DMS79 (cell line): Measurements from ENCODE around the gene MGAT4B.

Source experiments
- DNase-seq: peaks from one replicate; lab custom pipeline; 2025; lab: John Stamatoyannopoulos, UW

Gene MGAT4B

DNA sequence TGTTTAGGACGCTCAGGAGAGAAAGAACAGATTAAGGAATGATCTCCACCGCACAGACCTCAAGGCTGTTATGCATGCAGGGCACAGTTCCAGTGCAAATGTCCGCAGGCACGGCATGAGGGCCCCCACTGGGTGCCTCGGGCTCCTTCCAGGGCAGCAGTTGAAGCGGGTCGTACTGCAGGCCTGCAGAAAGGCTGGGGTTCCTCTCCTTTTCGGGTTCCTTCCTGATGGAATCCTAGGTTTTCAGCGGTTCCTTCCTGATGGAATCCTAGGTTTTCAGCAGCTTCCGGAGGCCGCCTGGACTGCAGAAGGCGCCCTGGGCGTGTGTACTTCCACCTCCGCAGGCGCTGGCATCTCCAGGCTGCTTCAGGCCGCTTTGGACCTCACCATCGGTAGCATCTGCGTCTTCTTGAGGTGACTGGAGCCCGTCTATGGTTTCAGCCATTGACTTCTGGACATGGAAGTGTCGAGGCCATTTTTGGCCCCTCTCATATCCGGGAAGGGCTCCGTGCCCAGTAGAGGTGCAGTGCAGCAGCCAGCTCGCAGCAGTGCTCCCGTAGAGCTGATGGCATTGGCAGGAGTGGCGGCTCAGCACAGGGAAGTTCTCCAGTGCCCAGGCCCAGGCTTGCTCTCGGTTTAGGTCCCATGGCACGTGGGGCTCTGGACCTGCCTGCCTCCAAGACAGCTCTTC lies 5.6 kb upstream of the MGAT4B start:
- no peak for DNase-seq

- DNase-seq: no peak
These were observed 977 bp downstream of the MGAT4B start for GRCh38 chr5:179805529-179806249.

- no peak for DNase-seq
These were observed 1.6 kb downstream of the MGAT4B start for GRCh38 chr5:179805070-179805528.

GRCh38 chr5:179804555-179804947 lies 2.1 kb downstream of the MGAT4B start:
- no peak for DNase-seq

- DNase-seq: no peak
These were observed 2.8 kb downstream of the MGAT4B start for GRCh38 chr5:179803651-179804554.

DNA sequence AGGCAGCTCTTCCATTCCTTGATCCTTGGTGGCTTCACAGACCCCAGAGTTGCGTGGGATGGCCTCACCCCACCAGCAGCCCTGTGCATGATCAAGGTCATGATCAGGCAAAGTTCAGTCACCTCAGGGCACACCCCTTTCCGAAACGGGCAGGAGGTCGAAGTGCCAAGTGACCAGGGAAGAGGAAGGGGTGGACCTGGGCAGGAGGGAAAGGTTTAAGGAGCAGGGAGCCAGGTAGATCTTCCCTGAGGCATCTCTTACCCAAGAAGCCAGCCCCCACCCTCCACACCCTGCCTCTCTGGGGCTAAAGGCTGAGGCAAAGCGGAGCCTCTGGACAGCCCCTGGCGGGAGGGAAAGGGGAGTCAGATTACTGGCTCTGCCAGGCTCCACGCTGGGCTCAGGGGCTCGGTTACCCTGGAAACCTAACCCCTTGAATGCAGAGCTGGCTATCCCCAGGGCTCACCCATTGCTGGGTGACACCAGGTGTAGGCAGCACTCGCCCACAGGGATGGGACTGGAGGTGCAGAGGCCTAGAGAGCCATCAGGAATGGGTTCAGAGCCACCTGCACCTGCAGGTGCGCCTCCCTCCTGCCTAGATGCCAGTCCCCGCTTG lies 3.6 kb downstream of the MGAT4B start:
- DNase-seq: peak; percentile 87

GRCh38 chr5:179802207-179802883 lies 4.3 kb downstream of the MGAT4B start:
- DNase-seq: no peak

DNA sequence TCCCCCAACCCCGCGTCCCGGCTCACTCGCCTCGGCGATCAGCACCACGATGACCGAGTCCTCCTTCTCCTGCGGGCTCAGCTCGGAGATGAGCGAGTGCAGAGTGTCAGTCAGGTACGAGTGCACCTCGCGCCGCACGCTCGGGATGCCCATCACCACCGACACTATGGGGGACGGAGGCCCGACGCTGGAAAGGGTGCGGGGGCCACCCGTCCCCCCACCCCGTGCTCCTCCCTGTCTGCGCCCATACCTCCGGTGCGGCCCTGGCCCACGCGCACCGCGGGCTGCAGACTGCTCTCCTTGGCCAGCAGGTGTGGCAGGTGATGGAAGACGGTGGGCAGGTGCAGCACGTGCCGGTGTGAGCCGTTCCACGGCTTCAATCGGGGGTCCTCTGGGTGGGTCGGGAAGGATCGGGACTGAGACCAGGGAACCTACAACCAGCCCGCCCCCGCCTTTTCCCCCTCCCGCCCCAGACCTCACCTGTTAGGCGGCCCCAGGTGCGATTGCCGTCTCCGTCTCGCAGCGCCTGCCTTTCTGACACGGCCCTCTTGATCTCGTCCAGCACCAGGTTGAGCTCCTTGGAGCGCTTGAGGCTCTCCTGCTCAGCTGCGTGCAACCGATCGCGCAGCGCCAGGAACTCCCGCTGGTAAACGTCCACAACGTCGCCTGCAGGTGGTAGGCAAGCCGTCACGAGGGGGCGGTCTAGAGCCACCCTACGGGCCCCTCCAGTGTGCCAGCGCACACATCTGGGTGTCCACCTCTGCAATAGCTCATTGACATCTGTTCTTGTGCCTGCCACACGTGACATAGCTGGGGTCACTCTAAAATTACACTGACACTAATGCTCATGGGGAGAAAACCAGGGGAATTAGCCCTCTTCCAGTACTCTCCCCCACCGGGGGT lies 5.1 kb downstream of the MGAT4B start:
- no peak for DNase-seq

GRCh38 chr5:179800696-179801201 lies 5.9 kb downstream of the MGAT4B start:
- DNase-seq: no peak

DNA sequence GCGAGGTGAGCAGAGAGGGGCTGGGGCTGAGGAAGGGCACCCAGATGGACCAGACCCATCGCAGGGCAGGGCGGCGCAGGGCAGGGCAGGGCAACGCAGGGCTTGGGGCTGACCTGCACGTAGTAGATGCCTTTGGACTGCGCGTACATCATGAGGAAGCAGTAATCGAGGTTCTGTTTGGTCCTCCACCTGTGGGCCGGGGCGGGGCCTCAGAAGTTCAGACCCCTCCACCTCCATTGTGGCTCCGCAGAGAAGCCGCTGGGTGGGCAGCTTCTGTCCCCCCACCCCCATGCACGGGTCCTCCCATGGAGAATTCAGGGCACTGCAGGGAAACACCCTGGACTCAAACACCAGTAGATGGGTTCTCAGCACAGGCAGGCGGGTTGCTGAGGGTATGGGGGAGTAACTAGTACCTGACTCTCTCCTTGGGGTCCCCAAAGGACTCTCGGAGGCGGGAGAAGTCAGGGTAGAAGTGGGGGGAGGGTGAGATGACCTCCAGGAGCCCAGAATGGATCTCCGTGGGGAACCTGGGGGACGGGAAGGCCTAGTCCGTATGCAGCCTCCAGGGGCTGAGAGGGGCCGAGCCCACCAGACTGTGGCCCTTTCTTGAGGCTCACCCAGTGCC lies 6.5 kb downstream of the MGAT4B start:
- DNase-seq: no peak

DNA sequence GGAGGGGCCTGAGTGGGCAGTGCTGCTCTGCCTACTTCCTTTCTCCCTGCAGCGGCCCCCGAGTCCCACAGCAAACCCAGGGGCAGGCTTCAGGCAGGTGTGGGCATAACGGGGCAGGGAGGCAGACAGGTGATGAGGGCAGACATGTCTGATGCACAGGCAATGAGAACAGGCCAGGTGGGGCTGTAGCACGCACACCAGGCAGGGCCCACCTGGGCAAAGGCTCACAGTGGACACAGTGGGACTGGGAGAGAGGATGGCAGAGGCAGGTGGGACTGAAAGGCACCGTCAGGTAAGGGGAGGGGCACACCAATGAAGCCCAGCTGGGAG lies 7.1 kb downstream of the MGAT4B start:
- DNase-seq: no peak

DNA sequence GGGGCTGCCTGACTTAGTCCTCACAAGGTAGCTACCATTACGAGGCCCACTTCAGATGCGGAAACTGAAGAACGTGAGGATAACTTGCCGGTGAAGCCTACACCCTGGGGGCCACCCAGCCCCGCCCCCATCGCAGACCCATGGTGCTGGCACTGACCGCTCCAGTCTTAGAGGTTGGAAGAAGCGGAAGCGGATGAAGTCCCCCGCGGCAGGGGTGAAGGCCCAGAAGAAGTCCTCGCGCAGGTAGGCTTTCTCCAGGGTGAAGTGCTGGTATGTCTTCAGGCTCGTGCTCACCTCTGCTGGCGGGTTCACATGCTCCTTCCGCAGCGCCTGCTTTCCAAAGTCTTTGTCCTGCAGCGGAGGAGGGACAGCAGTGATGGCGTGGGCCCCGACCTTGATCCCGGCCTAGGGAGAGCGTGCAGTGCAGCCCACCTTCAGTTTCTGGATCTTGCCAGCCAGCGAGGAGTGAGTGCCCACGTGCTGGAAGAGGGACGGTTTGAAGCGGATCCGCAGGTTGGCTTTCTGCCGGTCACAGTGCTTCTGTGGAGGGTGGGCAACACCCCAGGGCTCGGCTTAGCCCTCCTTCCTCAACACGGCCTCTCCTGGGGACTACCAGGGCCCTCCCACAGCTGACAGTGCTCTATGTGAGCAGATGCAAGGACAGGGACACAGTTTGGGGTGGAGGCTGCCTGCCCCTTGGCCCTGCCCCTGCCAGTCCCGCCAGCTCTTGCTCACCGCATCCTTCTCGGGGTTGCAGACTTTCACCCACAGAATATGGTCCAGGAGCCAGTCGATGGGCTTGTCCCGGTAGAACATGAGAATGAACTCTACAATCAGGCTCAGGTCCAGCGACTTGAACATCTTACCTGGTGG lies 7.7 kb downstream of the MGAT4B start:
- DNase-seq: no peak

GRCh38 chr5:179798144-179798770 lies 8.4 kb downstream of the MGAT4B start:
- DNase-seq: no peak

GRCh38 chr5:179797741-179798140 lies 8.9 kb downstream of the MGAT4B start:
- no peak for DNase-seq

- no peak for DNase-seq
These were observed 9.6 kb downstream of the MGAT4B start for GRCh38 chr5:179796877-179797608.

DNA sequence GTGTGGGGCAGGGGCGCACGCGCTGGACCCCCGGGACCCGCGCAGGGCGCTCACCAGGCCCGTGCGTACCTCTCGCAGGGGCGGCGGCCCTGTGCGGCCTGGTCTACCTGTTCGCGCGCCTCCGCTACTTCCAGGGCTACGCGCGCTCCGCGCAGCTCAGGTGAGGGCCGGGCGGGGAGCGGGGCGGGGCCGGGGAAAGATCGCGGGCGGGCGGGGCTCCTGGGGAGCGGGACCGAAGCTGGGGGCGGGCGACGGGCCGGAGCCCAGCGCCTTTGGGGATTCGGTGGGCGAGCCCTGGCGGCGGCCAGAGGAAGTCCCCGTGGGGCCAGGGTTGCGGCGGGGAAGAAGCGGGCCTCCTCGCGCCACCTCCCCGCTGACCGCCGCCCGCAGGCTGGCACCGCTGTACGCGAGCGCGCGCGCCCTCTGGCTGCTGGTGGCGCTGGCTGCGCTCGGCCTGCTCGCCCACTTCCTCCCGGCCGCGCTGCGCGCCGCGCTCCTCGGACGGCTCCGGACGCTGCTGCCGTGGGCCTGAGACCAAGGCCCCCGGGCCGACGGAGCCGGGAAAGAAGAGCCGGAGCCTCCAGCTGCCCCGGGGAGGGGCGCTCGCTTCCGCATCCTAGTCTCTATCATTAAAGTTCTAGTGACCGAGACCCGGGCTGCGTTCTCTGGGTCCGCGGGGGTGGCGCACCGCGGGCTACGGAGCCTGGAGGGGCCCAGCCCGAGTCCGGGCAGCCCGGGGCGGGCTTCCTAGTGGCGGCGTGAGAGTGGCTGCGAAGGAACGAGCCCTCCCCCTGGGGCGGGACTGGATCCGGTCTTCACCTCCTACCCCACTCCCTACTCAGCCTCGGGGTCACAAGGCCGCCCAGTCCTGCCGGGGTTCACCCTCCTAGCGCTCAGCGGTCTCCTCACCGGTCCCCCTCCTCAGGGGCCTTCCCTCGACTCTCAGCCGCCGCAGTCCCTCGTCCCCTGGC lies 10.5 kb downstream of the MGAT4B start:
- DNase-seq: peak; percentile 51
